HL-60 (cell line): Measurements from ENCODE around the gene ERICH4.

Experiments
- CTCF ChIP-seq: IDR thresholded peaks from one replicate; pipeline ENCODE4 v1.5.1; 2011; ENCODE audit warnings: low read length, control low read depth, inconsistent platforms; ENCODE audit not compliant: insufficient read depth
- REST ChIP-seq: IDR thresholded peaks from 2 replicates; pipeline ENCODE4 v1.6.1; 2012; ENCODE audit warnings: low read depth; ENCODE audit not compliant: insufficient replicate concordance

GRCh38 chr19:41428481-41428859 is 14.5 kb upstream of the ERICH4 start:
- TF ChIP-seq REST: no peak
- no peak for TF ChIP-seq CTCF
